Measurements from ENCODE around the gene ORMDL3. TPM values are rescaled to one million over a fixed set of nuclear protein-coding genes. Genes with fewer than 3 reads are reported as not detected.
"Not testable (repeated sequence)": the region's sequence is repeated elsewhere in the genome, so short reads cannot be mapped to it uniquely, and the experiment has no call there.

ORMDL3 gene
- total RNA-seq, 1 donor from 2014 or later: 38.5 TPM

- CTCF ChIA-PET: no interaction called here
- peaks cover 23% of the 10 kb centered on the region for H3K36me3 Mint-ChIP-seq (ENCODE audit: low read depth)
- TF ChIP-seq, protein P1, sequence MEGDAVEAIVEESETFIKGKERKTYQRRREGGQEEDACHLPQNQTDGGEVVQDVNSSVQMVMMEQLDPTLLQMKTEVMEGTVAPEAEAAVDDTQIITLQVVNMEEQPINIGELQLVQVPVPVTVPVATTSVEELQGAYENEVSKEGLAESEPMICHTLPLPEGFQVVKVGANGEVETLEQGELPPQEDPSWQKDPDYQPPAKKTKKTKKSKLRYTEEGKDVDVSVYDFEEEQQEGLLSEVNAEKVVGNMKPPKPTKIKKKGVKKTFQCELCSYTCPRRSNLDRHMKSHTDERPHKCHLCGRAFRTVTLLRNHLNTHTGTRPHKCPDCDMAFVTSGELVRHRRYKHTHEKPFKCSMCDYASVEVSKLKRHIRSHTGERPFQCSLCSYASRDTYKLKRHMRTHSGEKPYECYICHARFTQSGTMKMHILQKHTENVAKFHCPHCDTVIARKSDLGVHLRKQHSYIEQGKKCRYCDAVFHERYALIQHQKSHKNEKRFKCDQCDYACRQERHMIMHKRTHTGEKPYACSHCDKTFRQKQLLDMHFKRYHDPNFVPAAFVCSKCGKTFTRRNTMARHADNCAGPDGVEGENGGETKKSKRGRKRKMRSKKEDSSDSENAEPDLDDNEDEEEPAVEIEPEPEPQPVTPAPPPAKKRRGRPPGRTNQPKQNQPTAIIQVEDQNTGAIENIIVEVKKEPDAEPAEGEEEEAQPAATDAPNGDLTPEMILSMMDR (IDR thresholded peaks at IDR 0.05): no peak
- H3K4me1 Mint-ChIP-seq: peaks cover 16% of the 10 kb centered on the region
- no peak overlapping the region for H3K27ac Mint-ChIP-seq
- H3K27me3 Mint-ChIP-seq: no peaks in the 10 kb centered on the region
- DNase-seq (no peak), ATAC-seq (ENCODE audit: low read depth) (no peak)
- no peaks in the 10 kb centered on the region for H3K9me3 Mint-ChIP-seq
- intact Hi-C loops (cut with micrococcal nuclease): no loop called here
- no peak overlapping the region for H3K4me3 Mint-ChIP-seq
- POLR2A ChIA-PET: no interaction called here
Observed at GRCh38 chr17:39915559-39915958, 11.8 kb downstream of the ORMDL3 start.

DNA sequence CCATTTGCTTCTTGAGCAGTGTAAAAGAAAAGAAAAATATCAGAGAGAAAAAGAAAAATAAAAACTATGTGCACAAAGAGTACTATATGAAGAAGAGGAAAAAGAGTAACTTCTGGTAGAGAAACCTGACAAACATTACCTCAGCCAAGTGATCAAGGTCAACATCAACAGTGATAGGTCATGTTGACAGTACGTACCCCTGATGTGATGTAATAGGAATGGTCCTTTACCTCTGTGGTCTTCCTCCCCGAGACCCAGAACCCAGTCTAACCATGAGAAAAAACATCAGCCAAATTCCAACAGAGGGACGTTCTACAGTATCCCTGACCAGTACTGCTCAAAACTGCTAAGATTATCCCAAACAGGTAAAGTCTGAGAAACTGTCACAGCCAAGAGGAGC, 13.4 kb downstream of the ORMDL3 start:
- no peak overlapping the region for H3K27ac Mint-ChIP-seq
- peaks cover 8% of the 10 kb centered on the region for H3K4me1 Mint-ChIP-seq
- no peak overlapping the region for H3K4me3 Mint-ChIP-seq
- no peaks in the 10 kb centered on the region for H3K9me3 Mint-ChIP-seq
- peaks cover 29% of the 10 kb centered on the region for H3K36me3 Mint-ChIP-seq (ENCODE audit: low read depth)
- ChIA-PET CTCF (no interaction called here), POLR2A (interaction anchor here (0.7 kb wide), 1 partner anchor 224 kb away, joined by 3 read pairs; no protein-coding TSS in a partner anchor)
- DNase-seq (no peak), ATAC-seq (ENCODE audit: low read depth) (no peak)
- TF ChIP-seq, protein P1 (IDR thresholded peaks at IDR 0.05): no peak
- H3K27me3 Mint-ChIP-seq: no peaks in the 10 kb centered on the region
- intact Hi-C loops (cut with micrococcal nuclease): no loop called here

GRCh38 chr17:39908789-39909352, 18.5 kb downstream of the ORMDL3 start:
- H3K4me1 Mint-ChIP-seq: no peaks in the 10 kb centered on the region
- intact Hi-C loops (cut with micrococcal nuclease): no loop called here
- ChIA-PET CTCF (no interaction called here), POLR2A (no interaction called here)
- TF ChIP-seq, protein P1 (IDR thresholded peaks at IDR 0.05): no peak
- ATAC-seq (ENCODE audit: low read depth) (no peak), DNase-seq (no peak)
- no peaks in the 10 kb centered on the region for H3K27me3 Mint-ChIP-seq
- H3K9me3 Mint-ChIP-seq: no peaks in the 10 kb centered on the region
- H3K36me3 Mint-ChIP-seq (ENCODE audit: low read depth): peaks cover 39% of the 10 kb centered on the region
- no peak overlapping the region for H3K27ac Mint-ChIP-seq
- no peak overlapping the region for H3K4me3 Mint-ChIP-seq

DNA sequence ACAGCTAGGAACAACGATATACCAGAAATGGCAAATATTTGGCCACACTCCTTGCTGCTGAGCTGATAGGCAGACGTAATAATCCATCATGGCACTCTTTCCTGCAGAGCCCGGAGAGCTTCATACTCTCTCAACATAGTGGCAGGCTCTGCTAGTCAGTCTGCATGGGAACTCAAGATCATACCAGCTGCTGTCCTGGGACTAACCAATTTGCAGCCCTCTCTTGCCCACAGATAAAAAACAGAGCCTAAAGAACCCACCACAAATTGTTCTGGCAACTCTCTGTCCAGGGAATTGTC, 22.5 kb downstream of the ORMDL3 start:
- ATAC-seq (ENCODE audit: low read depth) (no peak), DNase-seq (no peak)
- ChIA-PET POLR2A (no interaction called here), CTCF (no interaction called here)
- peaks cover 5% of the 10 kb centered on the region for H3K4me1 Mint-ChIP-seq
- no peak overlapping the region for H3K27ac Mint-ChIP-seq
- TF ChIP-seq, protein P1 (IDR thresholded peaks at IDR 0.05): no peak
- no peak overlapping the region for H3K4me3 Mint-ChIP-seq
- H3K9me3 Mint-ChIP-seq: no peaks in the 10 kb centered on the region
- intact Hi-C loops (cut with micrococcal nuclease): no loop called here
- peaks cover 30% of the 10 kb centered on the region for H3K36me3 Mint-ChIP-seq (ENCODE audit: low read depth)
- H3K27me3 Mint-ChIP-seq: no peaks in the 10 kb centered on the region

DNA sequence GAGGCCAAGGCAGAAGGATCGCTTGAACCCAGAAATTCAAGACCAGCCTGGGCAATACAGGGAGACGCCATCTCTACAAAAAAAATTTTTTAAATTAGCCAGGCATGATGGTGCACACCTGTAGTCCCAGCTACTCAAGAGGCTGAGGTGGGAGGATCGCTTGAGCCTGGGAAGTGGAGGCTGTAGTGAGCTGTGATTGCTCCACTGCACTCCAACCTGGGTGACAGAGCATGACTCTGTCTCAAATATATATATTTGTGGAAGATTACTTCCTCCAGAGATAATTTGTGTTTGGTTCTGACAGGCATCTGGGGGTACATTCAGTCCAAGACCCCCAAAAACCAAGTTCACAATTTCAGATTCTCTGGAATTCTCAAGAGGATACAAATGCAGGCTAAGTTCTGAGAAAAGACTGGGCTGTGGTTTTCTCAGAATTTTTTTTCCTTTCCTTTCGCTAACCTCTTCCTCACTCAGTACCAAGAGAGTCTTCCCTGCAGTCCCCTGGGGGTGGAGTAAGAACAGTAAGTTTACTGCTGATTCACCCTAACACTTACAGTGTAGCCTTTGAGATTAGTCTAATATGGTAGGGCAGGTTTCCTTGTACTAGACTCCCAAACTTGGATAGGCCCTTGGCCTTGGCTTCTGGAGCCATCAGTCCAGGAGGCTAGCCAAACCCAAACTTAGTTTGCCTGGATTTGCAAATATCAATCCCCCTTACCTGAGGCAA, 24.1 kb downstream of the ORMDL3 start:
- DNase-seq (no peak), ATAC-seq (ENCODE audit: low read depth) (peak; percentile 37)
- ChIA-PET CTCF (no interaction called here), POLR2A (no interaction called here)
- H3K9me3 Mint-ChIP-seq: no peaks in the 10 kb centered on the region
- peaks cover 5% of the 10 kb centered on the region for H3K4me1 Mint-ChIP-seq
- H3K4me3 Mint-ChIP-seq: no peak overlapping the region
- intact Hi-C loops (cut with micrococcal nuclease): no loop called here
- peaks cover 18% of the 10 kb centered on the region for H3K36me3 Mint-ChIP-seq (ENCODE audit: low read depth)
- H3K27ac Mint-ChIP-seq: no peak overlapping the region
- TF ChIP-seq, protein P1 (IDR thresholded peaks at IDR 0.05): no peak
- no peaks in the 10 kb centered on the region for H3K27me3 Mint-ChIP-seq

GRCh38 chr17:39902027-39902426, 25.4 kb downstream of the ORMDL3 start:
- peaks cover 15% of the 10 kb centered on the region for H3K36me3 Mint-ChIP-seq (ENCODE audit: low read depth)
- H3K27me3 Mint-ChIP-seq; H3K9me3 Mint-ChIP-seq; H3K27ac Mint-ChIP-seq; CTCF ChIA-PET; DNase-seq; intact Hi-C loops (cut with micrococcal nuclease); POLR2A ChIA-PET; H3K4me1 Mint-ChIP-seq; H3K4me3 Mint-ChIP-seq; ATAC-seq (ENCODE audit: low read depth): not testable (repeated sequence)
